WERI-Rb-1 (cell line): ENCODE data around the gene MSH5.

ENCODE experiments used
- DNase-seq: peaks from one replicate; pipeline ENCODE4 v3.0.0-alpha.2; 2020
- H3K27ac ChIP-seq: fragments of 250-450 bp; sonication (Bioruptor Pico); 2 replicates; pipeline ENCODE4 v1.5.1; 2020; ENCODE audit warnings: mild to moderate bottlenecking, moderate library complexity
- H3K27me3 ChIP-seq: fragments of 250-450 bp; sonication (Bioruptor Pico); 2 replicates; pipeline ENCODE4 v1.5.1; 2021; ENCODE audit warnings: mild to moderate bottlenecking, low read depth, moderate library complexity; ENCODE audit not compliant: insufficient read depth, severe bottlenecking
- H3K36me3 ChIP-seq: fragments of 250-450 bp; sonication (Bioruptor Pico); 2 replicates; pipeline ENCODE4 v1.5.1; 2020; ENCODE audit warnings: mild to moderate bottlenecking, moderate library complexity
- H3K4me3 ChIP-seq: 2 replicates; pipeline ENCODE4 v1.5.1; 2011; ENCODE audit warnings: low read depth, mild to moderate bottlenecking, control low read depth, low read length
- H3K9me3 ChIP-seq: fragments of 250-450 bp; sonication (Bioruptor Pico); 2 replicates; pipeline ENCODE4 v1.5.1; 2021; ENCODE audit warnings: mild to moderate bottlenecking, moderate library complexity; ENCODE audit not compliant: severe bottlenecking
- CTCF ChIP-seq: IDR thresholded peaks from 2 replicates; pipeline ENCODE4 v1.5.1; 2011; ENCODE audit warnings: low read depth, mild to moderate bottlenecking, control low read depth, inconsistent platforms, low read length

The MSH5 gene

DNA sequence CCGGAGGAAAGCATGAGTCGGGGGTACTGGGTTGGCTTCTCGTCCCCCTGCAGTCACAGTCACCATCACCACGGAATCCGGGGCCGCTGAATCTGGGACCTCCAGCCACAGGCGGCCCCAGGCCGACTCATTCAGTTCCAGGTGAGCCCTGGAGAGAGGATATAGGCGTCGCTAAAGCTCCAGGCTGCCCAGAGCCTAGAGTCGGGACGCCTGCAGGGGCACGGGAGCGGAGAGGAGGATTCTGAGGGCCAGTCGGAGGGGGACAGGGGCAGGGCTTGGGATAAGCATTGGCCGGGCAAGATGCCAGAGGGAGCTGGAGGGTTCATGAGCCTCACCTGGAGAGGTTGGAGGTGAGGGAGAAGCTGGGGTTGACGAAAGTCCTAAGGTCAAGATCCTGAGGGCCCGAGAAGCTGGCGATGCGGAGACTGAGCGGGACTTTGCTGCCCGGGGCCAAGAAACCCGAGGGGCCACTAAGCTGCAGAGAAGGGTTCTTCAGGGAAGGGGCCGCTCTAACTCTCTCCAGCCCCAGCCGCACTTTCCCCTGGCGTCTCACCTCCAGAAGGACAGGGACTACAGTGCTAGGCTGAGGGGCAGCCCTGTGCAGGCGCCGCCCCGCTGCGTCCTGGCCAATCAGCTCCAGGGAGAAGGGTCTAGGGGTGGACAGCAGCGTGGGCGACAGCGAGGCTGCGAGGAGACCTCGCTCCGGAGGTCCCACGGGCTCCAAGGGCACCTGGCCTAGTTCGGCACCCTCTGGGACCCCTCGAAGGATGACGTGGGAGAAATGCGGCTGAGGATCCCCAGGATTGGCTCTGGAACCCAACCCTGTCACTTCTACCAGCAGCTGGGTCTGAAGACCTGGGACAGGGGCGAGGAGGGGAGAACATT, 26.3 kb downstream of the MSH5 start:
- no peak overlapping the region for H3K27ac ChIP-seq
- no peaks in the 10 kb centered on the region for H3K27me3 ChIP-seq
- H3K36me3 ChIP-seq = no peaks in the 10 kb centered on the region
- DNase-seq = no peak
- H3K9me3 ChIP-seq = peaks cover 2% of the 10 kb centered on the region
- no peak overlapping the region for H3K4me3 ChIP-seq
- no peak for TF ChIP-seq CTCF

DNA sequence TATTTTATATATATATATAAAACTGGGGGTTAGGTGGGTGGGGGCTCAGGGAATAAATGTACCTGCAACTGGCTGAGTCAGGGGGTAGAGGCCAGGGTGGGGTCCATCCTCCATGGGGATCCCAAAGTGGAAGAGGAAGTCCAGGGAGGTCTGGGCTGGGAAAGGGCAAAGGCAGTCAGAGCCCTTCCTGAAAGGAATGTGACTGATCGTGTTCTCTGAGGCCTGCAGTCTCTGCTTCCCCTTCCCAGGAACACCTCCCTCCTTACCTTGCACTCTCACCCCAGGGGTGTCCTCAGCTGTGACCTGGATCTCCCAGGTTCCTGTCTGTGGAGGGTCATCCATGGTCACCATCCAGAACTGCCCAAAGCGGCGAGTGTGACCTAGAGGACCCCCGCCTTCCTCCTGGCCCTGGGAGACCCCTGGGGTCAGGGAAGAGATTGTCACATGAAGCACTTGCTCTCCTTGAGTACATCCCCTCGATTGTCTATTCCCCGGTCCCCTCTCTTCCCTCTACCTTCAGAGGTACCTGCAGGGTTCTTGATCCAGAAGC, 27.4 kb downstream of the MSH5 start:
- no peak for TF ChIP-seq CTCF
- H3K4me3 ChIP-seq = no peak overlapping the region
- no peaks in the 10 kb centered on the region for H3K27me3 ChIP-seq
- peaks cover 2% of the 10 kb centered on the region for H3K9me3 ChIP-seq
- H3K27ac ChIP-seq = no peak overlapping the region
- H3K36me3 ChIP-seq = no peaks in the 10 kb centered on the region
- DNase-seq = no peak

GRCh38 chr6:31768363-31769257, 28.8 kb downstream of the MSH5 start:
- TF ChIP-seq CTCF = no peak
- H3K27ac ChIP-seq = no peak overlapping the region
- no peaks in the 10 kb centered on the region for H3K27me3 ChIP-seq
- no peaks in the 10 kb centered on the region for H3K9me3 ChIP-seq
- no peak for DNase-seq
- no peaks in the 10 kb centered on the region for H3K36me3 ChIP-seq
- no peak overlapping the region for H3K4me3 ChIP-seq

GRCh38 chr6:31769684-31770371, 30.0 kb downstream of the MSH5 start:
- Histone ChIP-seq H3K27ac (no peak overlapping the region), H3K9me3 (no peaks in the 10 kb centered on the region), H3K36me3 (no peaks in the 10 kb centered on the region), H3K27me3 (no peaks in the 10 kb centered on the region), H3K4me3 (no peak overlapping the region)
- DNase-seq = peak; percentile 94
- peak; percentile 98 for TF ChIP-seq CTCF

DNA sequence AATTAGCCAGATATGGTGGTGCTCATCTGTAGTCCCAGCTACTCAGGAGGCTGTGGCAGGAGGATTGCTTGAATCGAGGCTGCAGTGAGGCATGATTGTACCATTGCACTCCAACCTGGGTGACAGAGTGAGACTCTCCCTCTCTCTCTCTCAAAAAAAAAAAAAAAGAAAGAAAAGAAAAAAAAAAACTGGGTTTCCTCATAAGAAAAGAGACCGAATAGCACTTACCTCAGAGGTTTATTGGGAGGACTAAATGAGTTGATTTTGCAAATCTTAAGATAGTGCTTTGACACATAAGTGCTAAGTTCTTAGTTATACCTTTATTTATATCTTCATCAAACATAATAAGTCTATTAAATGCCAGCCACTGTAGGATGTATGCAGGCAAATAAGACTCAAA, 31.1 kb downstream of the MSH5 start:
- no peak for TF ChIP-seq CTCF

More for the DNA sequence above, 31.1 kb downstream of the MSH5 start:
- H3K27ac ChIP-seq = no peak overlapping the region
- no peak overlapping the region for H3K4me3 ChIP-seq
- no peaks in the 10 kb centered on the region for H3K27me3 ChIP-seq
- H3K36me3 ChIP-seq = no peaks in the 10 kb centered on the region
- H3K9me3 ChIP-seq = no peaks in the 10 kb centered on the region
- DNase-seq = no peak
